SU-DHL-6 (cell line): ENCODE measurements around the gene LRRC23.

Experiments
- H2AFZ ChIP-seq: fragments of 200-600 bp; sonication (generic); 2 replicates; pipeline ENCODE4 v1.6.1; 2014; ENCODE audit warnings: low read depth, mild to moderate bottlenecking, moderate library complexity, mixed read lengths, antibody characterized with exemption, low read length; ENCODE audit not compliant: severe bottlenecking
- H3F3A ChIP-seq: fragments of 200-600 bp; shearing (Covaris generic); 2 replicates; pipeline ENCODE4 v1.6.0; 2016; ENCODE audit warnings: antibody characterized with exemption, mild to moderate bottlenecking; ENCODE audit not compliant: insufficient read depth
- H3K27ac ChIP-seq: fragments of 200-600 bp; sonication (generic); 2 replicates; pipeline ENCODE4 v1.5.1; 2016; ENCODE audit warnings: low read depth, mild to moderate bottlenecking, low read length, moderate library complexity, mixed read lengths
- H3K27me3 ChIP-seq: fragments of 200-600 bp; sonication (generic), shearing (Covaris generic); 2 replicates; pipeline ENCODE4 v1.6.0; 2014; ENCODE audit warnings: mild to moderate bottlenecking, low read length
- H3K36me3 ChIP-seq: fragments of 200-600 bp; sonication (generic); 2 replicates; pipeline ENCODE4 v1.6.1; 2014; ENCODE audit warnings: mild to moderate bottlenecking, low read length, mixed read lengths
- H3K4me2 ChIP-seq: fragments of 300-600, 200-600 bp; shearing (Covaris generic), sonication (generic); 2 replicates; pipeline ENCODE4 v1.6.0; 2014; ENCODE audit warnings: low read length, low read depth, mild to moderate bottlenecking; ENCODE audit not compliant: poor library complexity, severe bottlenecking
- H3K4me3 ChIP-seq: fragments of 200-600 bp; sonication (generic); 2 replicates; pipeline ENCODE4 v1.5.1; 2014; ENCODE audit warnings: antibody characterized with exemption, low read length, mild to moderate bottlenecking, mixed read lengths; ENCODE audit not compliant: insufficient read depth, poor library complexity, severe bottlenecking
- H3K79me2 ChIP-seq: fragments of 200-600 bp; sonication (generic); 2 replicates; pipeline ENCODE4 v1.6.1; 2014; ENCODE audit warnings: mild to moderate bottlenecking, low read length, moderate library complexity; ENCODE audit not compliant: insufficient read depth
- H3K9ac ChIP-seq: fragments of 200-600 bp; sonication (generic); 2 replicates; pipeline ENCODE4 v1.7.0; 2014; ENCODE audit warnings: mild to moderate bottlenecking, low read length
- H3K9me2 ChIP-seq: fragments of 200-600 bp; sonication (generic); replicated peaks from 2 replicates; pipeline ENCODE4 v1.6.1; 2014; ENCODE audit warnings: low read length; ENCODE audit not compliant: insufficient read depth
- H3K9me3 ChIP-seq: fragments of 200-600 bp; sonication (generic); 2 replicates; pipeline ENCODE4 v1.6.1; 2014; ENCODE audit warnings: low read length, mixed read lengths; ENCODE audit not compliant: insufficient read depth
- H4K20me1 ChIP-seq: fragments of 200-600 bp; sonication (generic); 2 replicates; pipeline ENCODE4 v1.6.1; 2014; ENCODE audit warnings: low read depth, mild to moderate bottlenecking, antibody characterized with exemption, low read length, moderate library complexity, mixed read lengths
- EZH2phosphoT487 ChIP-seq: fragments of 200-600 bp; sonication (generic), shearing (Covaris generic); conservative IDR thresholded peaks from 2 replicates; pipeline ENCODE4 v1.6.1; 2018; ENCODE audit warnings: mild to moderate bottlenecking, antibody characterized with exemption, low read length, moderate library complexity, mixed read lengths
- TF ChIP-seq, protein P1 (sequence below): fragments of 200-600 bp; sonication (generic); IDR thresholded peaks from one replicate; pipeline ENCODE4 v1.5.1; 2017; ENCODE audit warnings: antibody characterized with exemption, mild to moderate bottlenecking, low read length, moderate library complexity; ENCODE audit not compliant: insufficient read depth, poor library complexity, severe bottlenecking

LRRC23 gene

DNA sequence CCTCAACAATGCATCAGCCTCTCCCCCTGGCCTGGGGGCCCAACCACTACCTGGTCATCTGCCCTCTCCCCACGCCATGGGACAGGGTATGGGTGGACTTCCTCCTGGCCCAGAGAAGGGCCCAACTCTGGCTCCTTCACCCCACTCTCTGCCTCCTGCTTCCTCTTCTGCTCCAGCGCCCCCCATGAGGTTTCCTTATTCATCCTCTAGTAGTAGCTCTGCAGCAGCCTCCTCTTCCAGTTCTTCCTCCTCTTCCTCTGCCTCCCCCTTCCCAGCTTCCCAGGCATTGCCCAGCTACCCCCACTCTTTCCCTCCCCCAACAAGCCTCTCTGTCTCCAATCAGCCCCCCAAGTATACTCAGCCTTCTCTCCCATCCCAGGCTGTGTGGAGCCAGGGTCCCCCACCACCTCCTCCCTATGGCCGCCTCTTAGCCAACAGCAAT, 31.6 kb downstream of the LRRC23 start:
- H3K9ac ChIP-seq: peak overlapping the region; percentile 92
- H3K4me3 ChIP-seq: peak overlapping the region; percentile 61
- no peak overlapping the region for H2AFZ ChIP-seq
- H3K79me2 ChIP-seq: no peaks in the 10 kb centered on the region
- H3K36me3 ChIP-seq: no peaks in the 10 kb centered on the region
- TF ChIP-seq, protein P1, sequence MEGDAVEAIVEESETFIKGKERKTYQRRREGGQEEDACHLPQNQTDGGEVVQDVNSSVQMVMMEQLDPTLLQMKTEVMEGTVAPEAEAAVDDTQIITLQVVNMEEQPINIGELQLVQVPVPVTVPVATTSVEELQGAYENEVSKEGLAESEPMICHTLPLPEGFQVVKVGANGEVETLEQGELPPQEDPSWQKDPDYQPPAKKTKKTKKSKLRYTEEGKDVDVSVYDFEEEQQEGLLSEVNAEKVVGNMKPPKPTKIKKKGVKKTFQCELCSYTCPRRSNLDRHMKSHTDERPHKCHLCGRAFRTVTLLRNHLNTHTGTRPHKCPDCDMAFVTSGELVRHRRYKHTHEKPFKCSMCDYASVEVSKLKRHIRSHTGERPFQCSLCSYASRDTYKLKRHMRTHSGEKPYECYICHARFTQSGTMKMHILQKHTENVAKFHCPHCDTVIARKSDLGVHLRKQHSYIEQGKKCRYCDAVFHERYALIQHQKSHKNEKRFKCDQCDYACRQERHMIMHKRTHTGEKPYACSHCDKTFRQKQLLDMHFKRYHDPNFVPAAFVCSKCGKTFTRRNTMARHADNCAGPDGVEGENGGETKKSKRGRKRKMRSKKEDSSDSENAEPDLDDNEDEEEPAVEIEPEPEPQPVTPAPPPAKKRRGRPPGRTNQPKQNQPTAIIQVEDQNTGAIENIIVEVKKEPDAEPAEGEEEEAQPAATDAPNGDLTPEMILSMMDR: no peak
- no peak for TF ChIP-seq EZH2phosphoT487
- H3K4me2 ChIP-seq: peak overlapping the region; percentile 71
- no peaks in the 10 kb centered on the region for H3K9me3 ChIP-seq
- H3K27me3 ChIP-seq: no peaks in the 10 kb centered on the region
- H3K27ac ChIP-seq: no peak overlapping the region
- H3F3A ChIP-seq: peaks cover 8% of the 10 kb centered on the region; the same call in 1 of the 2 replicates
- no peaks in the 10 kb centered on the region for H4K20me1 ChIP-seq
- no peaks in the 10 kb centered on the region for H3K9me2 ChIP-seq

- Histone ChIP-seq H3K4me2 (peak overlapping the region; percentile 71), H3K9me3 (no peaks in the 10 kb centered on the region), H3K27me3 (no peaks in the 10 kb centered on the region), H3K9ac (peak overlapping the region; percentile 92), H3K36me3 (no peaks in the 10 kb centered on the region), H4K20me1 (no peaks in the 10 kb centered on the region), H3K27ac (peak overlapping the region; percentile 86), H3K9me2 (no peaks in the 10 kb centered on the region), H3K79me2 (no peaks in the 10 kb centered on the region), H2AFZ (no peak overlapping the region), H3K4me3 (peak overlapping the region; percentile 61), H3F3A (peaks cover 8% of the 10 kb centered on the region; the same call in 1 of the 2 replicates)
- no peak for TF ChIP-seq EZH2phosphoT487
- TF ChIP-seq, protein P1: peak; percentile 10
Observed at GRCh38 chr12:6936636-6937480, 32.2 kb downstream of the LRRC23 start.

GRCh38 chr12:6937481-6938352, 33.1 kb downstream of the LRRC23 start:
- no peaks in the 10 kb centered on the region for H3K9me2 ChIP-seq
- H3F3A ChIP-seq: peaks cover 8% of the 10 kb centered on the region; the same call in 1 of the 2 replicates
- peak overlapping the region; percentile 61 for H3K4me3 ChIP-seq
- H3K27ac ChIP-seq: peak overlapping the region; percentile 86
- peak overlapping the region; percentile 52 for H2AFZ ChIP-seq
- peak overlapping the region; percentile 92 for H3K9ac ChIP-seq
- H3K9me3 ChIP-seq: no peaks in the 10 kb centered on the region
- H3K27me3 ChIP-seq: no peaks in the 10 kb centered on the region
- no peaks in the 10 kb centered on the region for H3K36me3 ChIP-seq
- no peaks in the 10 kb centered on the region for H4K20me1 ChIP-seq
- H3K4me2 ChIP-seq: peak overlapping the region; percentile 71
- no peaks in the 10 kb centered on the region for H3K79me2 ChIP-seq
- no peak for TF ChIP-seq EZH2phosphoT487
- TF ChIP-seq, protein P1: peak; percentile 95
